IMR-90 (cell line): ENCODE results near the gene NCOA3. TPM values are rescaled to one million over a fixed set of nuclear protein-coding genes. Genes with fewer than 3 reads are reported as not detected.

Experiments
- ATAC-seq: fragments of 200-7000 bp; cut with Tn5 transposase; 2 replicates; pipeline ENCODE4 v1.9.1; 2020; ENCODE audit warnings: low read depth, mild to moderate bottlenecking, moderate library complexity
- BruUV-seq: library from RNA; stranded (reverse); fragments of 400-500 nt; replicated peaks from 2 replicates; lab custom pipeline; 2021; lab: Mats Ljungman, UMichigan
- CTCF ChIA-PET: fragments of 300-600 bp; formaldehyde crosslinking; extraction: SDS; loops from one replicate; lab custom pipeline; 2021; ENCODE audit warnings: antibody characterized with exemption; lab: Yijun Ruan, JAX
- POLR2A ChIA-PET: fragments of 300-600 bp; sonication (Branson Sonifier 250); formaldehyde crosslinking; loops from one replicate; lab custom pipeline; 2022; ENCODE audit warnings: antibody characterized with exemption; ENCODE audit not compliant: unreplicated experiment; lab: Charles Lee
- DNase-seq: peaks from one replicate; pipeline ENCODE4 v3.0.0; 2013
- H2AFZ ChIP-seq: replicated peaks from 2 replicates; pipeline ENCODE3; 2013; ENCODE audit warnings: low read length, mild to moderate bottlenecking; ENCODE audit not compliant: poor library complexity
- H2AK5ac ChIP-seq: 2 replicates; pipeline ENCODE4 v1.6.1; 2013; ENCODE audit warnings: low read depth, low read length, inconsistent platforms
- H2AK9ac ChIP-seq: replicated peaks from 2 replicates; pipeline ENCODE3; 2013; ENCODE audit warnings: mild to moderate bottlenecking, low read depth, low read length, moderate library complexity; ENCODE audit not compliant: poor library complexity
- H2BK120ac ChIP-seq: 2 replicates; pipeline ENCODE4 v1.6.1; 2013; ENCODE audit warnings: low read depth, low read length, inconsistent platforms
- H2BK15ac ChIP-seq: 3 replicates; pipeline ENCODE4 v1.6.1; 2013; ENCODE audit warnings: low read depth, low read length, inconsistent platforms
- H2BK20ac ChIP-seq: 2 replicates; pipeline ENCODE4 v1.6.1; 2013; ENCODE audit warnings: low read depth, mild to moderate bottlenecking, inconsistent platforms, low read length, moderate library complexity
- H2BK5ac ChIP-seq: 2 replicates; pipeline ENCODE4 v1.6.1; 2013; ENCODE audit warnings: mild to moderate bottlenecking, low read depth, low read length, inconsistent platforms; ENCODE audit not compliant: poor library complexity, severe bottlenecking
- H3K14ac ChIP-seq: replicated peaks from 2 replicates; pipeline ENCODE4 v1.6.1; 2013; ENCODE audit warnings: low read depth, low read length, inconsistent platforms
- H3K18ac ChIP-seq: 2 replicates; pipeline ENCODE4 v1.6.1; 2013; ENCODE audit warnings: low read depth, low read length, control low read depth
- H3K23ac ChIP-seq: 2 replicates; pipeline ENCODE4 v1.6.1; 2013; ENCODE audit warnings: low read depth, low read length, inconsistent platforms
- H3K27ac ChIP-seq: 2 replicates; pipeline ENCODE4 v1.5.1; 2013; ENCODE audit warnings: mild to moderate bottlenecking, control low read depth, low read length; ENCODE audit not compliant: insufficient read depth
- H3K27me3 ChIP-seq: 2 replicates; pipeline ENCODE4 v1.6.1; 2013; ENCODE audit warnings: low read length; ENCODE audit not compliant: control insufficient read depth, insufficient read depth
- H3K36me3 ChIP-seq: 2 replicates; pipeline ENCODE4 v1.6.1; 2013; ENCODE audit warnings: low read length, mixed read lengths; ENCODE audit not compliant: control insufficient read depth, insufficient read depth
- H3K4ac ChIP-seq: 2 replicates; pipeline ENCODE4 v1.6.1; 2013; ENCODE audit warnings: low read depth, low read length, inconsistent platforms
- H3K4me1 ChIP-seq: 2 replicates; pipeline ENCODE4 v1.6.1; 2013; ENCODE audit warnings: low read length, mixed read lengths; ENCODE audit not compliant: control insufficient read depth, insufficient read depth
- H3K4me2 ChIP-seq: 2 replicates; pipeline ENCODE4 v1.6.1; 2013; ENCODE audit warnings: low read depth, mild to moderate bottlenecking, control low read depth, low read length, moderate library complexity
- H3K4me3 ChIP-seq: 2 replicates; pipeline ENCODE4 v1.5.1; 2013; ENCODE audit warnings: low read depth, mild to moderate bottlenecking, control low read depth, low read length, moderate library complexity; ENCODE audit not compliant: insufficient read depth
- H3K56ac ChIP-seq: 2 replicates; pipeline ENCODE4 v1.6.1; 2013; ENCODE audit warnings: low read length, inconsistent platforms; ENCODE audit not compliant: insufficient read depth; ENCODE audit errors: extremely low read depth
- H3K79me1 ChIP-seq, 2 experiments: 2 replicates each; pipeline ENCODE4 v1.6.1; 2013; ENCODE audit warnings: low read length in 2 of 2, inconsistent platforms in 1 of 2, low read depth in 1 of 2
- H3K9ac ChIP-seq: 2 replicates; pipeline ENCODE4 v1.6.1; 2013; ENCODE audit warnings: low read depth, low read length, control low read depth
- H3K9me1 ChIP-seq: 2 replicates; pipeline ENCODE4 v1.6.1; 2013; ENCODE audit warnings: low read length, inconsistent platforms; ENCODE audit not compliant: insufficient read depth
- H3K9me3 ChIP-seq: 2 replicates; pipeline ENCODE4 v1.6.1; 2013; ENCODE audit warnings: low read length; ENCODE audit not compliant: control insufficient read depth, insufficient read depth
- H4K20me1 ChIP-seq: 2 replicates; pipeline ENCODE4 v1.6.1; 2013; ENCODE audit warnings: low read length, inconsistent platforms; ENCODE audit not compliant: insufficient read depth
- H4K5ac ChIP-seq: 2 replicates; pipeline ENCODE4 v1.6.1; 2013; ENCODE audit warnings: mild to moderate bottlenecking, low read depth, low read length, control low read depth
- H4K8ac ChIP-seq, 2 experiments: 2 replicates each; pipeline ENCODE4 v1.6.1; 2013; ENCODE audit warnings: low read depth in 2 of 2, low read length in 2 of 2, control low read depth in 1 of 2, inconsistent platforms in 1 of 2
- H4K91ac ChIP-seq: 2 replicates; pipeline ENCODE4 v1.6.1; 2013; ENCODE audit warnings: low read depth, low read length, inconsistent platforms; ENCODE audit not compliant: insufficient read depth
- BHLHE40 ChIP-seq: fragments of 150-350 bp; IDR thresholded peaks from 2 replicates; pipeline ENCODE4 v1.6.1; 2016; ENCODE audit warnings: mild to moderate bottlenecking, low read depth, low read length
- CHD1 ChIP-seq: IDR thresholded peaks from 2 replicates; pipeline ENCODE4 v1.6.1; 2012; ENCODE audit warnings: low read depth, low read length, improper control_type of control experiment
- CTCF ChIP-seq: conservative IDR thresholded peaks from 2 replicates; pipeline ENCODE4 v1.5.1; 2012; ENCODE audit warnings: mild to moderate bottlenecking, low read depth, low read length, improper control_type of control experiment
- FOS ChIP-seq: fragments of 150-350 bp; IDR thresholded peaks from 2 replicates; pipeline ENCODE4 v1.6.1; 2016; ENCODE audit warnings: low read depth, low read length
- MAFK ChIP-seq: IDR thresholded peaks from 2 replicates; pipeline ENCODE4 v1.6.1; 2012; ENCODE audit warnings: low read depth, low read length, improper control_type of control experiment
- MAZ ChIP-seq: IDR thresholded peaks from 2 replicates; pipeline ENCODE4 v1.6.1; 2012; ENCODE audit warnings: low read depth, mild to moderate bottlenecking, low read length, improper control_type of control experiment, moderate library complexity, borderline replicate concordance
- MXI1 ChIP-seq: IDR thresholded peaks from 2 replicates; pipeline ENCODE4 v1.6.1; 2012; ENCODE audit warnings: low read depth, mild to moderate bottlenecking, low read length, moderate library complexity, borderline replicate concordance
- NFE2L2 ChIP-seq: fragments of 150-350 bp; IDR thresholded peaks from 2 replicates; pipeline ENCODE4 v1.6.1; 2016; ENCODE audit warnings: low read depth, mild to moderate bottlenecking, low read length
- POLR2A ChIP-seq: IDR thresholded peaks from 2 replicates; pipeline ENCODE4 v1.6.1; 2012; ENCODE audit warnings: mild to moderate bottlenecking, low read depth, low read length
- RAD21 ChIP-seq: IDR thresholded peaks from 2 replicates; pipeline ENCODE4 v1.6.1; 2012; ENCODE audit warnings: low read length, improper control_type of control experiment
- RCOR1 ChIP-seq: IDR thresholded peaks from 2 replicates; pipeline ENCODE4 v1.6.1; 2012; ENCODE audit warnings: mild to moderate bottlenecking, low read length, improper control_type of control experiment; ENCODE audit not compliant: insufficient replicate concordance
- RFX5 ChIP-seq: IDR thresholded peaks from 2 replicates; pipeline ENCODE4 v1.8.0; 2012; ENCODE audit warnings: low read depth, mild to moderate bottlenecking, low read length, moderate library complexity
- SMC3 ChIP-seq: fragments of 150-350 bp; IDR thresholded peaks from 2 replicates; pipeline ENCODE4 v1.6.1; 2016; ENCODE audit warnings: low read depth, mild to moderate bottlenecking, antibody characterized with exemption, low read length, moderate library complexity
- USF2 ChIP-seq: fragments of 150-350 bp; IDR thresholded peaks from 2 replicates; pipeline ENCODE4 v1.6.1; 2017; ENCODE audit warnings: mild to moderate bottlenecking, antibody characterized with exemption, low read length, low read depth
- WGBS, 2 experiments: methylation state at CpG; one replicate each; pipeline versions ENCODE4 v1.1.5 to v1.1.7; 2013; ENCODE audit warnings: missing lambda C conversion rate in 2 of 2; ENCODE audit not compliant: insufficient read length in 1 of 2; ENCODE audit errors: extremely low coverage in 2 of 2; 5-methylcytosine and 5-hydroxymethylcytosine counted together
- dilution Hi-C: fragments of 300-500 bp; cut with HindIII; formaldehyde crosslinking; loops from one replicate; pipeline ENCODE4 v1.14.3; 2018; ENCODE audit warnings: low sequenced_read_pairs; ENCODE audit not compliant: unreplicated experiment
- in situ Hi-C: fragments of 300-500 bp; cut with MboI; formaldehyde crosslinking; loops from 3 replicates; pipeline ENCODE4 v1.14.3; 2019; ENCODE audit warnings: low sequenced_read_pairs, inconsistent platforms, mixed read lengths
- intact Hi-C: fragments of 100-400 bp; cut with micrococcal nuclease; formaldehyde crosslinking; loops from 2 replicates; pipeline ENCODE4 v1.10.0; 2022
- polyA plus RNA-seq, 3 experiments: library from polyadenylated mRNA; depleted of rRNA; stranded (reverse); fragments of >200 nt; gene quantifications; 2 replicates each; pipeline ENCODE4 v1.2.3, GENCODE V29; 2012; ENCODE audit warnings: low replicate concordance in 1 of 3
- total RNA-seq: library from RNA; depleted of rRNA; stranded (reverse); fragments of >200 nt; gene quantifications from 2 replicates; pipeline ENCODE4 v1.2.3, GENCODE V29; 2012

NCOA3 gene
- total and polyA plus RNA-seq, 2 of the 4 experiments (the other 2 are of a cell fraction): 8.8 to 29.0 TPM

- dilution Hi-C loops: no loop called here
- Histone ChIP-seq H4K20me1 (peaks cover 14% of the 10 kb centered on the region), H2AFZ (no peak overlapping the region), H2AK5ac (no peak overlapping the region), H2BK120ac (no peak overlapping the region), H3K9me1 (peaks cover 5% of the 10 kb centered on the region; the same call in 1 of the 2 replicates), H3K27ac (no peak overlapping the region), H3K4me3 (no peak overlapping the region), H2BK15ac (no peak overlapping the region), H3K9me3 (0 out of 2 replicates have a peak, but pooled peaks cover 2% of the 10 kb centered on the region), H3K4me1 (peaks cover 3% of the 10 kb centered on the region; the same call in 1 of the 2 replicates), H3K4me2 (no peak overlapping the region), H3K14ac (no peak overlapping the region), H3K23ac (no peak overlapping the region), H4K8ac (no peak overlapping the region), H3K27me3 (no peaks in the 10 kb centered on the region), H2BK5ac (no peak overlapping the region), H2BK20ac (no peak overlapping the region), H3K9ac (no peak overlapping the region), H4K5ac (no peak overlapping the region), H3K56ac (no peak overlapping the region), H3K4ac (no peak overlapping the region), H3K79me1 (peaks cover 15 to 49% of the 10 kb centered on the region in 2 experiments), H4K91ac (no peak overlapping the region), H3K36me3 (peaks cover 1% of the 10 kb centered on the region; the same call in 1 of the 2 replicates), H3K18ac (no peak overlapping the region), H2AK9ac (no peak overlapping the region)
- BruUV-seq: no TSS peak
- no peak for DNase-seq
- POLR2A ChIA-PET: no interaction called here
- CTCF ChIA-PET: no interaction called here
- no peak for TF ChIP-seq SMC3
- no peak for TF ChIP-seq NFE2L2
- no peak for TF ChIP-seq MAZ
- no peak for TF ChIP-seq BHLHE40
- no peak for TF ChIP-seq CTCF
- TF ChIP-seq POLR2A: no peak
- TF ChIP-seq RFX5: no peak
- TF ChIP-seq CHD1: no peak
- TF ChIP-seq RAD21: no peak
- TF ChIP-seq RCOR1: no peak
- no peak for TF ChIP-seq MAFK
- TF ChIP-seq USF2: no peak
- TF ChIP-seq FOS: no peak
- TF ChIP-seq MXI1: no peak
- in situ Hi-C loops: no loop called here
- intact Hi-C loops: no loop called here
- 100% methylated on average over 1 of the region's 1 CpG; no CpG with 5 or more reads in 1 of the 2 experiments for WGBS, 2 experiments
- no peak for ATAC-seq
Observed at GRCh38 chr20:47531458-47531857, 29.8 kb downstream of the NCOA3 start.
